D721Med (cell line): ENCODE results near the gene TEAD4.

Experiments
- DNase-seq: peaks from one replicate; pipeline ENCODE4 v3.0.0; 2011; ENCODE audit warnings: low spot score; ENCODE audit not compliant: insufficient read length
- FAIRE-seq: peaks from 2 replicates; lab custom pipeline; 2011; peaks lifted over from hg19 to GRCh38; lab: Jason Lieb, UNC
- TF ChIP-seq, protein P1 (sequence below): IDR thresholded peaks from 2 replicates; pipeline ENCODE4 v1.5.1; 2012; ENCODE audit warnings: mild to moderate bottlenecking, control low read depth; ENCODE audit not compliant: insufficient read depth; ENCODE audit errors: missing control alignments

Gene TEAD4

DNA sequence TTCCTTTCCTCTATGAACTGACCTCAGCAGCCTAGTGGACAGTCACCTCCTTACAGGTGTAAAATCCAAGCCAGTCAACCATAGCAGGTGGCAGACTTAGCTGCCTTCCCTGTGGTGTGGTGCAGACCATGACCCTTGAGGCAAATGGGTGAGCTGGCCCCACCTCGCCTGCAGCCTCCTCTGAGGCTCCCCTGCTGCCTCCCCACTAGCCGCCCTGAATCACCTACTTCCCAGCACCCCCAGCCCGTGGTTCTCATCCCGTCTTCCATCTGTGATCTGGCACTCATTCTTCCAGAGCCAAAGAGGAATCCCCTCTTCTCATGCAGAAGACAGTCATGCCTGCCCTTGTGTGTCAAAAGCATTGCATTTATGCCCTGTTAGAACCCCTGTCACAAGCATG, 83.6 kb downstream of the TEAD4 start:
- TF ChIP-seq, protein P1, sequence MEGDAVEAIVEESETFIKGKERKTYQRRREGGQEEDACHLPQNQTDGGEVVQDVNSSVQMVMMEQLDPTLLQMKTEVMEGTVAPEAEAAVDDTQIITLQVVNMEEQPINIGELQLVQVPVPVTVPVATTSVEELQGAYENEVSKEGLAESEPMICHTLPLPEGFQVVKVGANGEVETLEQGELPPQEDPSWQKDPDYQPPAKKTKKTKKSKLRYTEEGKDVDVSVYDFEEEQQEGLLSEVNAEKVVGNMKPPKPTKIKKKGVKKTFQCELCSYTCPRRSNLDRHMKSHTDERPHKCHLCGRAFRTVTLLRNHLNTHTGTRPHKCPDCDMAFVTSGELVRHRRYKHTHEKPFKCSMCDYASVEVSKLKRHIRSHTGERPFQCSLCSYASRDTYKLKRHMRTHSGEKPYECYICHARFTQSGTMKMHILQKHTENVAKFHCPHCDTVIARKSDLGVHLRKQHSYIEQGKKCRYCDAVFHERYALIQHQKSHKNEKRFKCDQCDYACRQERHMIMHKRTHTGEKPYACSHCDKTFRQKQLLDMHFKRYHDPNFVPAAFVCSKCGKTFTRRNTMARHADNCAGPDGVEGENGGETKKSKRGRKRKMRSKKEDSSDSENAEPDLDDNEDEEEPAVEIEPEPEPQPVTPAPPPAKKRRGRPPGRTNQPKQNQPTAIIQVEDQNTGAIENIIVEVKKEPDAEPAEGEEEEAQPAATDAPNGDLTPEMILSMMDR, result no peak
- FAIRE-seq (no peak), DNase-seq (no peak)

DNA sequence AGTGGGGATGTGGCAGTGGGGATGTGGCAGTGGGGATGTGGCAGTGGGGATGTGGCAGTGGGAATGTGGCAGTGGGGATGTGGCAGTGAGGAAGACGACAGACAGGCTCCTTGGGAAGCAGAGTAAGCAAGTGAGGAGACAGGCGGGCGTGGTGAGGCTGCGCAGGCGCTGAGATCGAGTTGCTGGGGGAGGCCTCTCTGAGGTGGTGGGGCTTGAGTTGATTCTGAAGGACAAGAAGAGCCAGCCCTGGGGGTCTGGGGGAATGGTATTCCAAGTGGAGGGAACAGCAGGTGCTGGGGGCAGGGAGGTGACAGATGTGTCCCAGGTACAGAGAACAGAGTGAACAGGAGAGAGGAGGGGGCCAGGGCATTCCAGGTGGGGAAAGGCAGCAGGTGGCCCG, 84.2 kb downstream of the TEAD4 start:
- DNase-seq (no peak), FAIRE-seq (no peak)
- TF ChIP-seq, protein P1, result no peak

DNA sequence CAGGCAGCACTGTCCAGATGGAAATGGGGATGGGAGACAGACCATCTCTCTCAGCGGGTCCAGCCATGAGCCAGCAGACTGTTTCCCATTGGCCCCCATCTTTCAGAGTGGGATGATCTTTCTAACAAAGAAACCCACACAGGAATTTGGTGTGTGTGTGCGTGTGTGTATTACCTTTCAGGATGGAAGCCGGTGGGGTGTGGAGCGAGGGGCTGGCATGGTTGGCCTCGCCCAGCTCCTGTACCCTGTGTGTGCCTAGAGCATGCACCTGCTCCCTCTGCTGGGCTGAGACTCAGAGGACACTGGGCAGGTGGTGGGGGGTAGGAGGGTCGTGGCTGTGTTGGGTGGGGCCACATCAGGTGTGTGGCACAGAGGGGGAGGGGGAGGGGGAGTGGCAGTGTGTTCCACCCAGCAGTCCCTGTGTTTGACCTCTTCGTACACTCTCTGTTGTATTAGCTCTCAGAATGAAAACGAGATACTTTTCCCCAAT, 85.0 kb downstream of the TEAD4 start:
- FAIRE-seq (no peak), DNase-seq (no peak)

DNA sequence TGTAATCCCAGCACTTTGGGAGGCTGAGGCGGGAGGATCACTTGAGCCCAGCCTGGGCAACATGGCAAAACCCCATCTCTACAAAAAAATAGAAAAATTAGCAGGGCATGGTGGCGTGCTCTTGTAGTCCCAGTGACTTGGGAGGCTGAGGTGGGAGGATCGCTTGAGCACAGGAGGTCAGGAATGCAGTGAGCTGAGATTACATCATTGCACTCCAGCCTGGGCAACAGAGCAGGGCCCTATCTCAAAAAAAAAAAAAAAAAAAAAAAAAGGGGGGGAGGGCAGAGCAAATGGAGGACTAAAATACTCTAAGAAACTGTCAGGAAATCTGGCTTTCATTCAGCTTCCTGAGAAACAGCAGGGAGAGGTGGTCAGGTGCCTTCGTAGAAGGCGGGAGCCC, 86.3 kb downstream of the TEAD4 start:
- FAIRE-seq (no peak), DNase-seq (no peak)
- TF ChIP-seq, protein P1, result no peak

More for the DNA sequence above, 85.0 kb downstream of the TEAD4 start:
- TF ChIP-seq, protein P1, result no peak

DNA sequence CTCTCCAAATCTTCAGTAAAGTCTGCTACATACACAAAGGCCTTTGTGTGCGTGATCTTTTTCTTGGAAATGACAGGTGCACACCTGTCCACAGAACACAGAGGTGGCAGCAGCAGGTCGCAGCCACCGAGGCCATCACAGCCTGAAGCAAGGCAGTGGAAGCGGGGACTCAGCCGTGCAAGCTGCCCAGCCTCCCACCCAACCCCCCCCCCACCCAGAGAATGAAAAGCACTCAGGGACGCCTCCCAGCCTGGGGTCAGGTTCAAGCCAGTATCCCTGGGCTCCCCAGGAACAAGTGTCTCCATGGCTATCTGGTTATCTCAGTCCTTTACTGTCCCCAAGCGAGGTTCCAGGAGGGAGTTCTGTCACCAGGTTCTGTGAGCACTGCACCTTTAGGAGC, 86.8 kb downstream of the TEAD4 start:
- FAIRE-seq (no peak), DNase-seq (no peak)
- TF ChIP-seq, protein P1, result no peak

DNA sequence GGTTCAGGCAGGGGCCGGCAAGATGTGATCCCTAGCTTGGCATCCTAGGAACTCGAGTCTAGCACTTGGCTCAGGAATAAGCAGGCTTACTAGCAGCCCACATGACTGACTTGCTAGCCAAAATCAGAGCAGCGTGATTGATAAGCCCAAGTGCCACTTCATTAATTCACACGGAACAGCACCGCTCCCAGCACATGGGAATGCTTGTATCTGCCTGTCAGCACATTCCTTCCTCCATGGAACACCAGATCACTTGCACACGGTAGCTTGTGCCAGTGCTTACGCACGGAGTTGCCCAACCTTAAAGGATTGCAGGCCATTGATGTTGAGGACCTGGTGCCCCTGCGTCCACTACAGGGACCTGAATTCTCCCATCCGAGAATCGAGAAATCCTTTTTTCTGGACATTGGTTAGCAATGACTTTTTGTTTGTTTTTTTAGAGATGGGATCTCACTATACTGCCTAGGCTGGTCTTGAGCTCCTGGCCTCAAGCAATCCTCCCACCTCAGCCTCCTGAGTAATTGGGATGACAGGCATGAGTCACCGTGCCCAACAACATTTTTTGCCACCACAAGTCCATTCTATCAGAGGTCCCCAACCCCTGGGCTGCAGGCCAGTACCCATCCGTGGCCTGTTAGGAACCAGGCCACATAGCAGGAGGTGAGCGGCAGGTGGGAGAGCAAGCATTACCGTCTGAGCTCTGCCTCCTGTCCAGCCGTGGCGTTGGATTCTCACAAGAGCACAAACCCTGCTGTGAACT, 87.4 kb downstream of the TEAD4 start:
- DNase-seq (no peak), FAIRE-seq (no peak)
- TF ChIP-seq, protein P1, result no peak

DNA sequence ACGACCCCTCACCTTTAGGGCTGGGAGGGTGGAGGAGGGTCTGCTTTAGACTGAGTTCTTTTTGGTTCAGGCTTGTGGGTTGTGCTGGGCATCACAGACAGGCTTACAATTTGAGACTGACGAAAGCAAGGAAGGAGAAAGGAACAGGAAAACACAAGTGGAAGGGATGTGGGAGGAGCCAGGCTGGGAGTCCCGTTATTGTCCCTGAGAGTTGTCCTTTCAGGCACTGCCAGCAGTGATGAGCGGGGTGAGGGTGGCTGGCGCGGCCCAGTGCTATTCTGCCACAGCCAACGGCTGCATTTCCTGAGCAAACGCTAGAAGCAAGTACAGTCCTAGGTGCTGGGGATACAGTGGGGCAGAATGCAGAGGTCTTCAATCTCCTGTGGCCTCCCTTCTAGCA, 88.8 kb downstream of the TEAD4 start:
- TF ChIP-seq, protein P1, result no peak

More for the DNA sequence above, 88.8 kb downstream of the TEAD4 start:
- DNase-seq (no peak), FAIRE-seq (no peak)
